WI38 (cell line): ENCODE results near the gene TEX2.

ENCODE experiments used
- H3K4me3 ChIP-seq: 2 replicates; pipeline ENCODE4 v1.5.1; 2011; ENCODE audit warnings: low read depth, mild to moderate bottlenecking, control low read depth, low read length
- TF ChIP-seq, protein P1 (sequence below): IDR thresholded peaks from 2 replicates; pipeline ENCODE4 v1.5.1; 2012; ENCODE audit warnings: low read depth, mild to moderate bottlenecking, control low read depth, low read length

Gene TEX2

DNA sequence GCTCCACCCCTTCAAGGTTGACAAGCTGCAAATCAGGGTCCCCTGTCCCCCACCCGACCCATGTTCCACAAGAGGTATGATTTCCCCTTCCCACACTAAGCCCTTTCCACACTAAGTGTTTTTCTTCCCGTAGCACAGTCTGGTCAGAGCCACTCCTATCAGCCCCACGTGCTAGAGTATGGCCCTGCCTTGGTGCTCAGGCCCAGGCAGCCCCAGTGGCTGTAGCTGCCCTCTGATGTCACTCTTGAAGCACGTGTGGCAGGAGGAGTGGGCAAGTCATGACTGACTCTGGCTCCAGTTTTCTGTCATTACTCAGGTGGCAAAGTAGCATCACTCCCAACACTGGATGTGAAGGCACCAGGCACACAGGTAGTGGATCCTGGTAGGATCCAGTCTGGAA, 97.7 kb downstream of the TEX2 start:
- TF ChIP-seq, protein P1, sequence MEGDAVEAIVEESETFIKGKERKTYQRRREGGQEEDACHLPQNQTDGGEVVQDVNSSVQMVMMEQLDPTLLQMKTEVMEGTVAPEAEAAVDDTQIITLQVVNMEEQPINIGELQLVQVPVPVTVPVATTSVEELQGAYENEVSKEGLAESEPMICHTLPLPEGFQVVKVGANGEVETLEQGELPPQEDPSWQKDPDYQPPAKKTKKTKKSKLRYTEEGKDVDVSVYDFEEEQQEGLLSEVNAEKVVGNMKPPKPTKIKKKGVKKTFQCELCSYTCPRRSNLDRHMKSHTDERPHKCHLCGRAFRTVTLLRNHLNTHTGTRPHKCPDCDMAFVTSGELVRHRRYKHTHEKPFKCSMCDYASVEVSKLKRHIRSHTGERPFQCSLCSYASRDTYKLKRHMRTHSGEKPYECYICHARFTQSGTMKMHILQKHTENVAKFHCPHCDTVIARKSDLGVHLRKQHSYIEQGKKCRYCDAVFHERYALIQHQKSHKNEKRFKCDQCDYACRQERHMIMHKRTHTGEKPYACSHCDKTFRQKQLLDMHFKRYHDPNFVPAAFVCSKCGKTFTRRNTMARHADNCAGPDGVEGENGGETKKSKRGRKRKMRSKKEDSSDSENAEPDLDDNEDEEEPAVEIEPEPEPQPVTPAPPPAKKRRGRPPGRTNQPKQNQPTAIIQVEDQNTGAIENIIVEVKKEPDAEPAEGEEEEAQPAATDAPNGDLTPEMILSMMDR: no peak
- H3K4me3 ChIP-seq: no peak overlapping the region

DNA sequence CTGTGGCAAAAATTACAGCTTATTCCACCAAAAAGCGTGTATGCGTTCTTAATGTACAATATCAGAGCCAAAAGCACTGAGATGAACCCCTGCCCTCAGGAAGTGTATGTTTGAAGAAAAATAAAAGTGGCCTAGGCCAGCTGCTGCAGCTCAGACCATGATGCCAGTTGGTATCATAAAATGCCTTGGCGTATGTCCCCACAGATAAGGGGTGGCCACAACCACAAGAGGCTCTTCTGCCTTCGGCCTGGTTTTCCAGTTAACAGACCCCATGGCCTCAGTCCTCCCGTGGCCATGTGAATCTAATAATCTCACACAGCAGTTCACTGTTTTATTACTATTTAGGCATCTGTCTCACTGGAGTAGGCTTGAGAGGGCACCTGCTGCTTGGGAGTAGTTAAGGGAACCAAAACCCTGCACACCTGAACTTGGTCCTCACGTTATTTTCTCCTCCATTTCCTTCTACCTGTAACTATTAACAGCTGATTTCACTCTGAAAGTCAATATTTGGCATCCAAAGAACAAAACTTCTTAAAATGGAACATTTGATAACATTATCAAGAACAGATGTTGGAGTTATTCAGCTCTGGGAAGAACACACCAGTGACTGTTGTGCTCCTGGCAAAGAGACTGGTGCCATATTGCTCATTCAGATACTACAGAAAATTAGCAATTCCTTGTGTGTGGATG, 98.3 kb downstream of the TEX2 start:
- no peak overlapping the region for H3K4me3 ChIP-seq
- TF ChIP-seq, protein P1: no peak

DNA sequence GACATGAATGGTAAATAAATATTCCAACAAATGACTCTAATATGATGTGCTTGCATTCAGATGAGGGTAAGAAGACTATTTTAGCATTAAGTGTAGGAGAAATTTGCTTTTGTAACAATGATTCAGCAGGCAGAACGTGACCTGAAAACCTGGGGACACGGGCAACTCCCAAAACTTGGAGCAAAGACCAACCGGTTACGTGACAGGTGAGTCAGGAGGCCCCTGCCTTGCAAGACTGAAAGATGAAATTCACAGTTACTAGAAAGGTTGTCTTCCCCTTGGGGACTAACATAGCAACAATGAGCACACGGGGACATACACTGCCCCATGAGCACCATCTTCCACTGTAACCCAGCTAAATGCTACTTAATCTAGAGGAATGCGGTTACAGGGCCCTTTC, 99.6 kb downstream of the TEX2 start:
- TF ChIP-seq, protein P1: no peak
- H3K4me3 ChIP-seq: no peak overlapping the region

DNA sequence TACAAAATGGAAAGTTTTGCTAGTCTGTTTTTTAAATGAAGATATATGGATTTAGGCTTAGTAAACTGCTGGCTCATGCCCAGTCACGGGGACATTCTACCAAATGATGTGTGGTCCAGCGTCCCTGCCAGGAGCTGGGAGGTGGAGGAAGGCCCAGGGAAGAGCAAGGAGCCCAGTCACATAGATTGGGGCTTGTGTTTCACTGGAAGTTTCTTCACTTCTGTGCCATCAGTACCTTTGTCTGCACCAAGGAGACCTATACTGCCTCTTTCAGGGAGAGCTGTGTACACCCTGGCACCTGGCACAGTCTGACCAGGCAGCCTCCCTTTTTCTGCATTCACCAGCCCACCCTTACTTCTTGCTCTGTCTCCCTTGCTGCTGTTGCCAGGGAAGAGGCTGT, 100.5 kb downstream of the TEX2 start:
- TF ChIP-seq, protein P1: no peak
- no peak overlapping the region for H3K4me3 ChIP-seq

DNA sequence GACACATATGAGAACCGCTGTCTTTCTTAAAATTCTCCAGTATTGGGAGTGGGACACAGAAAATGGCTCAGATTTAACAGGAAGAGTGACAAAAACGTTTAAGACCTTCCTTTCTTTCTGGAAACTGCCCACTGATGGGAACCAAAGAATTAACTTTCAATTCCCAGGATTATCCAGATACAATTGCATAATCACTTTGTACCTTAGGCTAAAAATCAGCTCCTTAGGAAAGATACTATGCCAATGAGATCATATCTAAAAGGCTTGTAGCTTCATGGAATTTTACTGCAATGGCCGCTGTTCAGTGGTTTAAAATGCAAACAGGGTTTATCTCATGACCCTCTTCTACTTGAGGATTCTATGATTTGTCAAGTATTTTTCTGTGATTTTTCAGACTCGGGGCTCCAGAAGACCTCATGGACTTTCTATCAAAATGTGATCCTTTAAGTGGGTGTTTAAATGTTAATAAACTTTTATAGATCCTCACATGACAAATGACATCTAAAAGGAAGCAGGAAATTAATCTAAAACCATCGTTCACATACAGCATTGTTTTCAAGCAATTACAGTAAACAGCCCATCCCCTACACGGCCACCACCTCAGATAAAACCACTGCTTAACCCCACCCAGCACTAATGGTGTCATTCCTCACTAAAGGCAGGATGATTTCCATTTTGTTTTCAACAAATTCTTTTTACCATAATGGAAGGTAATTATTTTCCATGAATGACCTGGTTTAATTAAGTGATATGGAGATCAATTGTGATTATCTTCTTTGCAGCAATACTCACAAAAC, 101.5 kb downstream of the TEX2 start:
- TF ChIP-seq, protein P1: no peak
- H3K4me3 ChIP-seq: no peak overlapping the region

DNA sequence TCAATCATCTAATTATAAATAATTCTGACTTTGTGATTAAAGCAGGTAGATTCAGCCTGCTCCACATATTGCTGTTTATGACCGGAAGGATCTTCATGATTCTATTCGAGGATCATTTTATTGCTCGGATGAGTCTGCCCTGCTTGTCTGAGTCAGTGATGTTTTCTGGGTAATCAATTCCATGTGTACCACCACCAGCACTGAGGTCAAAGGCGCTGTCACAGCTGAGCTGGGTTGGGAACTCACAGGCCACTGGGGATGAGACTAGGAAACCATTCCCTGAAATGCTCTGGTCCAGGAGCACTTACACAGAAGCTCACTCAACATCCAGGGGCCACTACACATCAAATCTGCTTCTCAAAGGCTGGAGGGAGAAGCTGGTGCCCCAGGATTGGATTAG, 102.7 kb downstream of the TEX2 start:
- TF ChIP-seq, protein P1: no peak
- no peak overlapping the region for H3K4me3 ChIP-seq

DNA sequence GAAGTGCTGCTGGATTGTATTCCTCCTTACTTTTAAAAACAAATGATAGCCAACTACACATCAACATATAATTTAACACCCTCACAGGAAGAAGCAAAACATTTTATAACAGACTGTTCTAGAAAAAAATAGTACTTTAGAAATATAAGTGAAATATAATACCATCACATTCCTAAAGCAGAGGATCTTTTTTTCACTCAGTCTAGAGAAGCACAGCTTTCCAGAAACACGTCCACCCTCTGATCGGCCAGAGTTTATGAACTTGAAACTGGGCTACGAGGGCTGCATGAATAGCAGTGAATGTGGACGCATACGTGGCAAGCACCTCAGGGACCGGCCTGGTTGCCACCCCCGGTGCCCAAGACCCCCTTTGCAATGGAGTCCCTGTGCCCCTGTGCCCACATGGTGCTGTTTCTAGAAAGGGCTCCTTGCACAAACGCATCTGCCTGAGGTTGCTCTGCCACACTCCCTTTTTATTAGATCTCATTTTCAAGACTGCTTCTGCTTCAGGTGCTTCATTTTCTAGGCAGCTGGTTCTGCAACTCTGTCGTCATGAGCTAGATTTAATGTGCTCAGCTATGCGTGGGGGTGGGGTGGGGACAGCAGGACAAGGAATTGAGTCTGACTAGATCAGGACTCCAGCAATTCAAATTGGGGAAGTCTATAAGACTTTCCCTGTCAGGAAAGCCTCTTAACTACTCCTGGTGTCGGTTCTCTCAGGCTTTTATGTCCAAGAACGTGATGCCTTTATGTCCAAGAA, 104.0 kb downstream of the TEX2 start:
- TF ChIP-seq, protein P1: no peak
- H3K4me3 ChIP-seq: no peak overlapping the region
